ENCODE results near the gene LYSMD4. TPM values are rescaled to one million over a fixed set of nuclear protein-coding genes. Genes with fewer than 3 reads are reported as not detected.

Gene LYSMD4
- total and polyA plus RNA-seq, 2 of the 8 experiments (the other 6 are each of a cell fraction or from before 2014, with no cell fraction given) = 7.5 to 17.5 TPM

- TF ChIP-seq, protein P1, sequence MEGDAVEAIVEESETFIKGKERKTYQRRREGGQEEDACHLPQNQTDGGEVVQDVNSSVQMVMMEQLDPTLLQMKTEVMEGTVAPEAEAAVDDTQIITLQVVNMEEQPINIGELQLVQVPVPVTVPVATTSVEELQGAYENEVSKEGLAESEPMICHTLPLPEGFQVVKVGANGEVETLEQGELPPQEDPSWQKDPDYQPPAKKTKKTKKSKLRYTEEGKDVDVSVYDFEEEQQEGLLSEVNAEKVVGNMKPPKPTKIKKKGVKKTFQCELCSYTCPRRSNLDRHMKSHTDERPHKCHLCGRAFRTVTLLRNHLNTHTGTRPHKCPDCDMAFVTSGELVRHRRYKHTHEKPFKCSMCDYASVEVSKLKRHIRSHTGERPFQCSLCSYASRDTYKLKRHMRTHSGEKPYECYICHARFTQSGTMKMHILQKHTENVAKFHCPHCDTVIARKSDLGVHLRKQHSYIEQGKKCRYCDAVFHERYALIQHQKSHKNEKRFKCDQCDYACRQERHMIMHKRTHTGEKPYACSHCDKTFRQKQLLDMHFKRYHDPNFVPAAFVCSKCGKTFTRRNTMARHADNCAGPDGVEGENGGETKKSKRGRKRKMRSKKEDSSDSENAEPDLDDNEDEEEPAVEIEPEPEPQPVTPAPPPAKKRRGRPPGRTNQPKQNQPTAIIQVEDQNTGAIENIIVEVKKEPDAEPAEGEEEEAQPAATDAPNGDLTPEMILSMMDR (IDR thresholded peaks at IDR 0.05; ENCODE audit: control extremely low read depth in 1 of 3, insufficient read depth in 1 of 3, low read depth in 1 of 3, low read length in 3 of 3) = peak; percentile 30 to 74 (median 71)
- TF ChIP-seq RBBP5 (IDR thresholded peaks at IDR 0.05; ENCODE audit: borderline replicate concordance, low read depth, low read length) = no peak
These were observed 22.6 kb upstream of the LYSMD4 start (continued) for GRCh38 chr15:99755692-99756409.

Measured in H1 (cell line).